ENCODE data around the gene PALB2.

Gene PALB2

DNA sequence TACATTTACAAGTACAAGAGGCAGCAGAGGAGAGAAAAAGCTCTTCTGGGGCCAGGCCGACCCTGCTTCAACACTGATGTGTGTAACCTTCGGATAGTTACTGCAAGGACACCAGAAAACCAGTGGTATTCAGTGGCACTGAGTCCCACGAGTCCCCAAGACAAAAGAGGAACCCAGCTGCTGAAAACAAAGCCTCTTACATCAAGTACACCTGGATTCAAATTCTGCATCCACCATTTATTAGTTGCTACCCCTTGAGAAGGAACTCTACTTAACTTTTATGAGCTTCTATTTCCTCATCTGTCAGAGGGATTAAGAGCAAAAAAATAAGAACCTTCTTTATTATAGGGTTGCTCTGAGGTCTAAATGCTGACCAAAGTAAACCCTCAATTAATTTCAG is 86.6 kb downstream of the PALB2 start:
- TF ChIP-seq POLR2AphosphoS5 (IDR thresholded peaks at IDR 0.05; ENCODE audit: low read depth, low read length) (no peak), SIN3A (IDR thresholded peaks at IDR 0.05; ENCODE audit: borderline replicate concordance, insufficient read depth, low read length) (no peak), TAF1 (IDR thresholded peaks at IDR 0.05; ENCODE audit: borderline replicate concordance, insufficient read depth, low read length) (no peak), FOXP2 (optimal IDR thresholded peaks at IDR 0.05; ENCODE audit: borderline replicate concordance, extremely low read depth, extremely low read length, insufficient read depth) (no peak)
- TF ChIP-seq, protein P1, sequence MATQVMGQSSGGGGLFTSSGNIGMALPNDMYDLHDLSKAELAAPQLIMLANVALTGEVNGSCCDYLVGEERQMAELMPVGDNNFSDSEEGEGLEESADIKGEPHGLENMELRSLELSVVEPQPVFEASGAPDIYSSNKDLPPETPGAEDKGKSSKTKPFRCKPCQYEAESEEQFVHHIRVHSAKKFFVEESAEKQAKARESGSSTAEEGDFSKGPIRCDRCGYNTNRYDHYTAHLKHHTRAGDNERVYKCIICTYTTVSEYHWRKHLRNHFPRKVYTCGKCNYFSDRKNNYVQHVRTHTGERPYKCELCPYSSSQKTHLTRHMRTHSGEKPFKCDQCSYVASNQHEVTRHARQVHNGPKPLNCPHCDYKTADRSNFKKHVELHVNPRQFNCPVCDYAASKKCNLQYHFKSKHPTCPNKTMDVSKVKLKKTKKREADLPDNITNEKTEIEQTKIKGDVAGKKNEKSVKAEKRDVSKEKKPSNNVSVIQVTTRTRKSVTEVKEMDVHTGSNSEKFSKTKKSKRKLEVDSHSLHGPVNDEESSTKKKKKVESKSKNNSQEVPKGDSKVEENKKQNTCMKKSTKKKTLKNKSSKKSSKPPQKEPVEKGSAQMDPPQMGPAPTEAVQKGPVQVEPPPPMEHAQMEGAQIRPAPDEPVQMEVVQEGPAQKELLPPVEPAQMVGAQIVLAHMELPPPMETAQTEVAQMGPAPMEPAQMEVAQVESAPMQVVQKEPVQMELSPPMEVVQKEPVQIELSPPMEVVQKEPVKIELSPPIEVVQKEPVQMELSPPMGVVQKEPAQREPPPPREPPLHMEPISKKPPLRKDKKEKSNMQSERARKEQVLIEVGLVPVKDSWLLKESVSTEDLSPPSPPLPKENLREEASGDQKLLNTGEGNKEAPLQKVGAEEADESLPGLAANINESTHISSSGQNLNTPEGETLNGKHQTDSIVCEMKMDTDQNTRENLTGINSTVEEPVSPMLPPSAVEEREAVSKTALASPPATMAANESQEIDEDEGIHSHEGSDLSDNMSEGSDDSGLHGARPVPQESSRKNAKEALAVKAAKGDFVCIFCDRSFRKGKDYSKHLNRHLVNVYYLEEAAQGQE (IDR thresholded peaks at IDR 0.05; ENCODE audit: insufficient read depth in 1 of 2, low read depth in 2 of 2, low read length in 2 of 2), result no peak

Data from PFSK-1 (cell line).